Upper lobe of left lung (tissue), 6 donors: ENCODE results near the gene NPIPB9. TPM values are rescaled to one million over a fixed set of nuclear protein-coding genes. Genes with fewer than 3 reads are reported as not detected.

Source experiments
- ATAC-seq, 2 donors: fragments of 200-7000 bp; cut with Tn5 transposase; one replicate each; pipeline ENCODE4 v1.9.1; 2022; ENCODE audit warnings: mild to moderate bottlenecking in 2 of 2, moderate library complexity in 2 of 2; ENCODE audit not compliant: low FRiP score in 2 of 2
- DNase-seq, 2 donors: peaks; one replicate each; pipeline ENCODE4 v3.0.0-alpha.2; 2019 to 2020
- H3K27ac ChIP-seq, 4 donors: fragments of 200-600 bp; sonication (generic); one replicate each; pipeline ENCODE4 v1.5.1; 2016 to 2019
- H3K27me3 ChIP-seq, 4 donors: fragments of 200-600 bp; sonication (generic); one replicate each; pipeline ENCODE4 v1.5.1; 2017 to 2019
- H3K36me3 ChIP-seq, 4 donors: fragments of 200-600 bp; sonication (generic); one replicate each; pipeline ENCODE4 v1.5.1; 2016 to 2019
- H3K4me1 ChIP-seq, 4 donors: fragments of 200-600 bp; sonication (generic); one replicate each; pipeline ENCODE4 v1.5.1; 2018 to 2019
- H3K4me3 ChIP-seq, 4 donors: fragments of 200-600 bp; sonication (generic); one replicate each; pipeline ENCODE4 v1.5.1; 2017 to 2019; ENCODE audit warnings: mild to moderate bottlenecking in 2 of 4, moderate library complexity in 1 of 4
- H3K9me3 ChIP-seq, 4 donors: fragments of 200-600 bp; sonication (generic); one replicate each; pipeline ENCODE4 v1.5.1; 2018 to 2019
- EP300 ChIP-seq, 4 donors: sonication (generic); formaldehyde crosslinking; IDR thresholded peaks; one replicate each; pipeline ENCODE4 v1.5.1; 2017; ENCODE audit warnings: antibody characterized with exemption in 4 of 4, control low read depth in 2 of 4
- POLR2A ChIP-seq, 4 donors: fragments of 450-650 bp; IDR thresholded peaks; one replicate each; pipeline ENCODE4 v1.5.1; 2016 to 2017; ENCODE audit warnings: antibody characterized with exemption in 4 of 4, mild to moderate bottlenecking in 2 of 4
- POLR2AphosphoS5 ChIP-seq, 2 donors: sonication (generic); formaldehyde crosslinking; IDR thresholded peaks; one replicate each; pipeline ENCODE4 v1.5.1; 2017; ENCODE audit warnings: antibody characterized with exemption in 2 of 2
- WGBS, 2 donors: methylation state at CpG; one replicate each; pipeline ENCODE4 v1.1.5; 2017 to 2018; 5-methylcytosine and 5-hydroxymethylcytosine counted together
- small RNA-seq, 4 donors: library from RNA; depleted of rRNA; stranded (forward); fragments of <200 nt; gene quantifications; one replicate each; pipeline ENCODE3, GENCODE V24; 2016
- total RNA-seq, 6 donors: library from RNA; depleted of rRNA in 4 of 6; stranded (reverse); fragments of >200 nt in 4 of 6; gene quantifications; one replicate each; pipeline versions ENCODE4 v1.1.0 to v1.2.1, GENCODE V29; 2016 to 2021
- donor health status: DM: no; HTN: no; CAD: no; lungs with moderate emphysema.
- donor health status: DM: no; HTN: yes; CAD: no; lungs with severe emphysema.

The NPIPB9 gene
- total RNA-seq, 6 donors from 2014 or later = 1.1 to 15.7 (median 4.7) TPM; not detected in 1

GRCh38 chr16:28821874-28822519 lies 70.4 kb downstream of the NPIPB9 start:
- TF ChIP-seq POLR2AphosphoS5 (IDR thresholded peaks at IDR 0.05) (no peak), EP300 (IDR thresholded peaks at IDR 0.05) (no peak), POLR2A (IDR thresholded peaks at IDR 0.05) (no peak)
- WGBS, 2 donors = 34 to 40% methylated on average over 13 of the region's 13 CpGs
- ATAC-seq = no peak

More at GRCh38 chr16:28821874-28822519, 70.4 kb downstream of the NPIPB9 start:
- H3K4me1 ChIP-seq = peaks cover 15 to 30% (median 21%) of the 10 kb centered on the region in 4 donors
- H3K4me3 ChIP-seq = peak overlapping the region in 3 of 4 donors; percentile 85 to 99 (median 93)
- DNase-seq = no peak
- peaks cover 5 to 20% (median 14%) of the 10 kb centered on the region in 4 donors for H3K36me3 ChIP-seq
- peak overlapping the region; percentile 97 to 100 (median 98) for H3K27ac ChIP-seq
- no peaks in the 10 kb centered on the region for H3K27me3 ChIP-seq
- no peaks in the 10 kb centered on the region for H3K9me3 ChIP-seq

Small RNA genes lying within 50 kb of the gene (small RNA-seq; reads per million reads assigned to genes)
- gene MIR6862-2 = 0 reads per million in 4 donors

Other genes with a start within 250 kb of the NPIPB9 start
- 1 to 10 TPM in 1 of 6 donors, under 1 TPM in 1, not detected in 4; 0.89 to 1.4 TPM for gene IL27, start 245.0 kb upstream of the NPIPB9 start, total RNA-seq
- gene NUPR1, start 212.8 kb upstream of the NPIPB9 start, total RNA-seq = 100 to 1,000 TPM in 4 of 6 donors, 10 to 100 TPM in 2; 34.1 to 294 (median 119) TPM
- 10 to 100 TPM; 24.8 to 67.1 (median 37.3) TPM for gene SGF29, start 197.9 kb upstream of the NPIPB9 start, total RNA-seq
- 10 to 100 TPM in 5 of 6 donors, 1 to 10 TPM in 1; 5.7 to 40.8 (median 17.5) TPM for gene SULT1A2, start 154.7 kb upstream of the NPIPB9 start, total RNA-seq
- gene SULT1A1, start 141.7 kb upstream of the NPIPB9 start, total RNA-seq = 100 to 1,000 TPM in 4 of 6 donors, 10 to 100 TPM in 2; 46.0 to 180 (median 124) TPM
- gene NPIPB8, start 113.7 kb upstream of the NPIPB9 start, total RNA-seq = 1 to 10 TPM in 1 of 6 donors, under 1 TPM in 1, not detected in 4; 0.67 to 2.3 TPM
- 100 to 1,000 TPM; 218 to 799 (median 446) TPM for gene EIF3C, start 40.3 kb upstream of the NPIPB9 start, total RNA-seq
- gene ATXN2L, start 71.2 kb downstream of the NPIPB9 start, total RNA-seq = 100 to 1,000 TPM in 4 of 6 donors, 10 to 100 TPM in 2; 90.9 to 291 (median 128) TPM
- gene TUFM, start 94.6 kb downstream of the NPIPB9 start, total RNA-seq = 100 to 1,000 TPM in 4 of 6 donors, 10 to 100 TPM in 2; 87.7 to 143 (median 118) TPM
- gene SH2B1, start 112.1 kb downstream of the NPIPB9 start, total RNA-seq = 100 to 1,000 TPM in 1 of 6 donors, 10 to 100 TPM in 5; 19.5 to 115 (median 54.1) TPM
- 1 to 10 TPM in 1 of 6 donors, under 1 TPM in 5; 0.15 to 4.2 (median 0.57) TPM for gene ATP2A1, start 126.7 kb downstream of the NPIPB9 start, total RNA-seq
- gene RABEP2, start 173.5 kb downstream of the NPIPB9 start, total RNA-seq = 100 to 1,000 TPM in 1 of 6 donors, 10 to 100 TPM in 5; 25.6 to 115 (median 33.0) TPM
- 1 to 10 TPM in 2 of 6 donors, under 1 TPM in 3, not detected in 1; 0.46 to 1.4 (median 0.89) TPM for gene CD19, start 180.2 kb downstream of the NPIPB9 start, total RNA-seq
- 10 to 100 TPM; 24.6 to 62.9 (median 34.9) TPM for gene NFATC2IP, start 199.2 kb downstream of the NPIPB9 start, total RNA-seq
- 10 to 100 TPM; 23.4 to 84.7 (median 68.7) TPM for gene SPNS1, start 223.0 kb downstream of the NPIPB9 start, total RNA-seq
- gene LAT, start 233.3 kb downstream of the NPIPB9 start, total RNA-seq = 10 to 100 TPM in 4 of 6 donors, 1 to 10 TPM in 2; 3.5 to 70.2 (median 17.5) TPM